ENCODE data around the gene LYPD4.

LYPD4 gene

DNA sequence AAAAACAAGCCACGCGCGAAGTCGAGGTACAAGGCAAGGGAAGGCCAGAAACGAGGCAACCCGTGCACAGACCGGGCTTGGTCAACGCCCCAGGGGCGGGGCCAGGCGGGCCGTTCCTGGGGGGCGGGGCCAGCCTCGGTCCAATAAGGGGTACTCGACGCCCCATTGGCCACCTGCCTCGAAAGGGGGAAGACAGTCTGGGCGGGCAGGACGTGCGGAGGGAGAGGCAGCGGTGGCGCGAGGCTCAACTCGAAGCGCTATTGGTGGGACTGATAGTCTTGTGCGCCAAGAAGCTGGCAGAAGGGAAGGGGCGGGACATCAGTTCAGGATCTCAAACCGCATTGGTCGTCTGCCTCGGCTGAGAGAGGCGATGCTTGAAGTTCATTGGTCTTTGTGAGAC lies at the start of gene LYPD4:
TSS of gene LYPD4 (minus strand) at position 83 of the 400 bp plus-strand sequence. CDS start 5,398 bp downstream, outside the sequence.
- Histone ChIP-seq H3K27ac (no peak within 1 kb of the TSS), H4K20me1 (ENCODE audit: insufficient read depth) (no peaks in the 10 kb centered on the region)
- no peak for TF ChIP-seq CTCF (conservative IDR thresholded peaks at IDR 0.05; ENCODE audit: low read depth, low read length)

GRCh38 chr19:41893899-41894298 lies 49.4 kb upstream of the LYPD4 start:
- no peak overlapping the region for H3K27ac ChIP-seq
- no peak overlapping the region for H3K4me3 ChIP-seq (IDR thresholded peaks at IDR 0.05; ENCODE audit: insufficient read depth, low read depth, low read length)
- TF ChIP-seq CTCF (conservative IDR thresholded peaks at IDR 0.05; ENCODE audit: low read depth, low read length), result no peak
- H2AFZ ChIP-seq (ENCODE audit: low read depth), result no peak overlapping the region
- H3K36me3 ChIP-seq (ENCODE audit: insufficient read depth), result no peaks in the 10 kb centered on the region
- no peak overlapping the region for H3K4me2 ChIP-seq
- H3K79me2 ChIP-seq (ENCODE audit: insufficient read depth, low read depth), result no peaks in the 10 kb centered on the region
- no peak overlapping the region for H3K9ac ChIP-seq
- no peaks in the 10 kb centered on the region for H3K27me3 ChIP-seq (ENCODE audit: insufficient read depth, low read depth)
- no peaks in the 10 kb centered on the region for H4K20me1 ChIP-seq (ENCODE audit: insufficient read depth)
- H3K4me1 ChIP-seq (ENCODE audit: low read depth, poor library complexity, severe bottlenecking), result no peaks in the 10 kb centered on the region

More for the DNA sequence above, at the start of gene LYPD4:
- no peaks in the 10 kb centered on the region for H3K4me1 ChIP-seq (ENCODE audit: low read depth, poor library complexity, severe bottlenecking)
- no peaks in the 10 kb centered on the region for H3K79me2 ChIP-seq (ENCODE audit: insufficient read depth, low read depth)
- no peak within 1 kb of the TSS for H3K9ac ChIP-seq
- H3K36me3 ChIP-seq (ENCODE audit: insufficient read depth), result no peaks in the 10 kb centered on the region
- H3K27me3 ChIP-seq (ENCODE audit: insufficient read depth, low read depth), result peaks cover 60% of the 10 kb centered on the region
- H3K4me2 ChIP-seq, result no peak within 1 kb of the TSS
- no peak within 1 kb of the TSS for H2AFZ ChIP-seq (ENCODE audit: low read depth)
- no peak within 1 kb of the TSS for H3K4me3 ChIP-seq (IDR thresholded peaks at IDR 0.05; ENCODE audit: insufficient read depth, low read depth, low read length)

- TF ChIP-seq CTCF (conservative IDR thresholded peaks at IDR 0.05; ENCODE audit: low read depth, low read length), result no peak
- peaks cover 6% of the 10 kb centered on the region for H3K4me1 ChIP-seq (ENCODE audit: low read depth, poor library complexity, severe bottlenecking)
- no peak overlapping the region for H3K27ac ChIP-seq
- H3K4me2 ChIP-seq, result no peak overlapping the region
- no peak overlapping the region for H3K9ac ChIP-seq
- H2AFZ ChIP-seq (ENCODE audit: low read depth), result no peak overlapping the region
- no peaks in the 10 kb centered on the region for H3K79me2 ChIP-seq (ENCODE audit: insufficient read depth, low read depth)
- no peaks in the 10 kb centered on the region for H4K20me1 ChIP-seq (ENCODE audit: insufficient read depth)
- H3K27me3 ChIP-seq (ENCODE audit: insufficient read depth, low read depth), result no peaks in the 10 kb centered on the region
- no peaks in the 10 kb centered on the region for H3K36me3 ChIP-seq (ENCODE audit: insufficient read depth)
- no peak overlapping the region for H3K4me3 ChIP-seq (IDR thresholded peaks at IDR 0.05; ENCODE audit: insufficient read depth, low read depth, low read length)
Measured at GRCh38 chr19:41892173-41892902, 47.9 kb upstream of the LYPD4 start.

GRCh38 chr19:41890936-41891335 lies 46.5 kb upstream of the LYPD4 start:
- Histone ChIP-seq H3K4me2 (no peak overlapping the region), H3K27ac (no peak overlapping the region), H3K27me3 (ENCODE audit: insufficient read depth, low read depth) (no peaks in the 10 kb centered on the region), H3K4me3 (IDR thresholded peaks at IDR 0.05; ENCODE audit: insufficient read depth, low read depth, low read length) (no peak overlapping the region), H3K79me2 (ENCODE audit: insufficient read depth, low read depth) (peaks cover 11% of the 10 kb centered on the region), H2AFZ (ENCODE audit: low read depth) (no peak overlapping the region), H3K9ac (no peak overlapping the region), H3K4me1 (ENCODE audit: low read depth, poor library complexity, severe bottlenecking) (peaks cover 20% of the 10 kb centered on the region), H3K36me3 (ENCODE audit: insufficient read depth) (no peaks in the 10 kb centered on the region), H4K20me1 (ENCODE audit: insufficient read depth) (0 out of 2 replicates have a peak, but pooled peaks cover 3% of the 10 kb centered on the region)
- TF ChIP-seq CTCF (conservative IDR thresholded peaks at IDR 0.05; ENCODE audit: low read depth, low read length), result no peak

All from KMS-11 (cell line).